K562 (cell line): ENCODE results near the gene IL25. TPM values are rescaled to one million over a fixed set of nuclear protein-coding genes. Genes with fewer than 3 reads are reported as not detected.

ENCODE experiments used
- ATAC-seq: fragments of 200-7000 bp; cut with Tn5 transposase; 3 replicates; pipeline ENCODE4 v1.9.1; 2020; ENCODE audit warnings: moderate library complexity
- BruUV-seq: library from RNA; stranded (reverse); fragments of 400-500 nt; replicated peaks from 2 replicates; lab custom pipeline; 2021; lab: Mats Ljungman, UMichigan
- CTCF ChIA-PET: fragments of 300-600 bp; formaldehyde crosslinking; extraction: SDS; loops from one replicate; lab custom pipeline; 2021; ENCODE audit warnings: low intra/inter-chr PET ratio; lab: Yijun Ruan, JAX
- POLR2A ChIA-PET: fragments of 300-600, 350-650 bp; sonication (Branson Sonifier 250); formaldehyde crosslinking; extraction: SDS; loops from one replicate; lab custom pipeline; 2021; ENCODE audit warnings: antibody characterized with exemption, inconsistent platforms; lab: Yijun Ruan, JAX
- DNase-seq, 4 experiments: peaks; one replicate each; pipeline versions ENCODE4 v3.0.0 to v3.0.0-alpha.2; 2011 to 2018; ENCODE audit warnings: low spot score in 3 of 4, mixed read lengths in 3 of 4; ENCODE audit errors: extremely low read depth in 1 of 4
- FAIRE-seq: peaks from 2 replicates; lab custom pipeline; 2011; peaks lifted over from hg19 to GRCh38; lab: Jason Lieb, UNC
- H2AFZ ChIP-seq: 2 replicates; pipeline ENCODE4 v1.6.0; 2011; ENCODE audit warnings: low read depth, low read length, control low read depth, inconsistent platforms
- H3K27ac ChIP-seq: fragments of 200-600 bp; 3 replicates; pipeline ENCODE4 v1.8.0; 2011; ENCODE audit warnings: low read depth, mild to moderate bottlenecking, control low read depth, inconsistent platforms, low read length, moderate library complexity, mixed read lengths; ENCODE audit errors: extremely low read depth
- H3K27me3 ChIP-seq, 2 experiments: fragments of 300-600 bp in 1 of 2; 2 replicates in 1 of 2; 3 replicates in 1 of 2; pipeline versions ENCODE4 v1.6.0 to v1.8.0; 2011; ENCODE audit warnings: inconsistent platforms in 2 of 2, low read length in 2 of 2, mild to moderate bottlenecking in 1 of 2, mixed read lengths in 1 of 2, moderate library complexity in 1 of 2; ENCODE audit not compliant: control insufficient read depth in 2 of 2, insufficient read depth in 2 of 2
- H3K36me3 ChIP-seq: fragments of 300-600 bp; 3 replicates; pipeline ENCODE4 v1.8.0; 2011; ENCODE audit warnings: mild to moderate bottlenecking, low read length, inconsistent platforms; ENCODE audit not compliant: control insufficient read depth, insufficient read depth
- H3K4me1 ChIP-seq, 2 experiments: fragments of 200-600 bp in 1 of 2; replicated peaks in 1 of 2; 2 replicates in 1 of 2; 3 replicates in 1 of 2; pipeline versions ENCODE4 v1.5.1 to v1.8.0; 2011; ENCODE audit warnings: inconsistent platforms in 2 of 2, low read length in 2 of 2, mild to moderate bottlenecking in 1 of 2, mixed read lengths in 1 of 2, moderate library complexity in 1 of 2; ENCODE audit not compliant: control insufficient read depth in 2 of 2, insufficient read depth in 2 of 2
- H3K4me2 ChIP-seq: 2 replicates; pipeline ENCODE4 v1.6.1; 2011; ENCODE audit warnings: low read length, control low read depth, inconsistent platforms, mixed read lengths; ENCODE audit not compliant: insufficient read depth
- H3K4me3 ChIP-seq: fragments of 200-600 bp; sonication (generic), shearing (Covaris generic); 2 replicates; pipeline ENCODE4 v1.5.1; 2016; ENCODE audit warnings: control low read depth, inconsistent platforms
- H3K79me2 ChIP-seq: fragments of 200-600 bp; 3 replicates; pipeline ENCODE4 v1.8.0; 2011; ENCODE audit warnings: low read length, inconsistent platforms; ENCODE audit not compliant: control insufficient read depth, insufficient read depth
- H3K9ac ChIP-seq, 2 experiments: 2 replicates each; pipeline versions ENCODE4 v1.6.0 to v1.6.1; 2011; ENCODE audit warnings: low read depth in 2 of 2, low read length in 2 of 2, control low read depth in 1 of 2, inconsistent platforms in 1 of 2, mild to moderate bottlenecking in 1 of 2, mixed read lengths in 1 of 2; ENCODE audit not compliant: insufficient read depth in 1 of 2
- H3K9me1 ChIP-seq: one replicate; pipeline ENCODE4 v1.6.0; 2011; ENCODE audit warnings: inconsistent platforms, mild to moderate bottlenecking, low read length, moderate library complexity; ENCODE audit not compliant: control insufficient read depth, insufficient read depth
- H3K9me3 ChIP-seq: replicated peaks from 2 replicates; pipeline ENCODE4 v1.5.1; 2011; ENCODE audit warnings: low read depth, low read length, inconsistent platforms; ENCODE audit not compliant: control insufficient read depth, insufficient read depth
- H4K20me1 ChIP-seq: replicated peaks from 2 replicates; pipeline ENCODE4 v1.6.1; 2011; ENCODE audit warnings: low read length, inconsistent platforms, mixed read lengths; ENCODE audit not compliant: control insufficient read depth, insufficient read depth
- HDAC1 ChIP-seq, 2 experiments: fragments of 450-650 bp; IDR thresholded peaks; 2 replicates each; pipeline ENCODE4 v1.6.1; 2016 to 2017; ENCODE audit warnings: inconsistent platforms in 1 of 2, mild to moderate bottlenecking in 1 of 2, moderate library complexity in 1 of 2
- NFE2 ChIP-seq: IDR thresholded peaks from 2 replicates; pipeline ENCODE4 v1.6.1; 2014; ENCODE audit warnings: antibody characterized with exemption, low read depth
- SIRT6 ChIP-seq: IDR thresholded peaks from one replicate; pipeline ENCODE4 v1.6.1; 2012; ENCODE audit warnings: low read depth, mild to moderate bottlenecking, control low read depth, inconsistent platforms, low read length, moderate library complexity
- ZFX ChIP-seq: sonication (generic); formaldehyde crosslinking; IDR thresholded peaks from 2 replicates; pipeline ENCODE4 v1.8.0; 2022; ENCODE audit warnings: mild to moderate bottlenecking, missing genetic modification reagents, moderate library complexity
- WGBS: fragments of 100-300 bp; shearing (Covaris generic); methylation state at CpG from one replicate; pipeline ENCODE4 v1.1.6; 2016; ENCODE audit warnings: low coverage, mixed read lengths; ENCODE audit not compliant: insufficient coverage; ENCODE audit errors: missing lambda C conversion rate; 5-methylcytosine and 5-hydroxymethylcytosine counted together
- in situ Hi-C: fragments of 300-500 bp; cut with MboI; formaldehyde crosslinking; loops from 4 replicates; pipeline ENCODE4 v1.15.0; 2018; ENCODE audit warnings: inconsistent platforms, mixed read lengths
- intact Hi-C: fragments of 100-400 bp; cut with micrococcal nuclease; formaldehyde crosslinking; loops from 2 replicates; pipeline ENCODE4 v1.14.2; 2022
- polyA plus RNA-seq, 8 experiments: library from polyadenylated mRNA; depleted of rRNA in 4 of 8; stranded (reverse) in 5 of 8; unstranded in 3 of 8; fragments of >200 nt; fragmentation: Nextera tagmentation in 2 of 8; fragmentation: Illumina TruSeq in 1 of 8; extraction: Ambion mirVana in 2 of 8; extraction: Trizol in 1 of 8; gene quantifications; 2 replicates each; pipeline versions ENCODE4 v1.2.1 to v1.2.3, GENCODE V29; 2011 to 2014; ENCODE audit warnings: inconsistent platforms in 1 of 8, missing spikeins in 1 of 8
- total RNA-seq, 7 experiments: library from RNA; depleted of rRNA in 6 of 7; stranded (reverse); fragments of >200 nt in 6 of 7; fragmentation: Illumina TruSeq in 2 of 7; extraction: Trizol in 2 of 7; gene quantifications; 2 replicates each; pipeline versions ENCODE4 v1.2.1 to v1.2.3, GENCODE V29; 2011 to 2021; ENCODE audit warnings: low replicate concordance in 1 of 7
- TF ChIP-seq, protein P1 (sequence below): fragments of 250-450 bp; sonication (Bioruptor Pico); IDR thresholded peaks from 2 replicates; pipeline ENCODE4 v1.4.0; 2020; ENCODE audit warnings: borderline replicate concordance
- TF ChIP-seq, protein P2 (sequence below): sonication (generic); formaldehyde crosslinking; IDR thresholded peaks from 2 replicates; pipeline ENCODE4 v1.8.1; 2023; ENCODE audit warnings: mild to moderate bottlenecking, missing genetic modification reagents
- TF ChIP-seq, protein P3 (sequence below), 3 experiments: IDR thresholded peaks in 2 of 3; conservative IDR thresholded peaks in 1 of 3; 2 replicates each; pipeline ENCODE4 v1.5.1; 2011 to 2012; ENCODE audit warnings: low read length in 3 of 3, mild to moderate bottlenecking in 3 of 3, control low read depth in 2 of 3, improper control_type of control experiment in 1 of 3, inconsistent platforms in 1 of 3, low read depth in 1 of 3, mixed read lengths in 1 of 3, moderate library complexity in 1 of 3; ENCODE audit not compliant: insufficient read depth in 2 of 3
- TF ChIP-seq, protein P4 (sequence below): fragments of 450-650 bp; formaldehyde crosslinking; IDR thresholded peaks from 2 replicates; pipeline ENCODE4 v1.4.0; 2022; ENCODE audit warnings: mild to moderate bottlenecking, moderate library complexity

Gene IL25
- total and polyA plus RNA-seq, 9 of the 15 experiments (the other 6 are each of a cell fraction or from before 2014, with no cell fraction given), result not detected

DNA sequence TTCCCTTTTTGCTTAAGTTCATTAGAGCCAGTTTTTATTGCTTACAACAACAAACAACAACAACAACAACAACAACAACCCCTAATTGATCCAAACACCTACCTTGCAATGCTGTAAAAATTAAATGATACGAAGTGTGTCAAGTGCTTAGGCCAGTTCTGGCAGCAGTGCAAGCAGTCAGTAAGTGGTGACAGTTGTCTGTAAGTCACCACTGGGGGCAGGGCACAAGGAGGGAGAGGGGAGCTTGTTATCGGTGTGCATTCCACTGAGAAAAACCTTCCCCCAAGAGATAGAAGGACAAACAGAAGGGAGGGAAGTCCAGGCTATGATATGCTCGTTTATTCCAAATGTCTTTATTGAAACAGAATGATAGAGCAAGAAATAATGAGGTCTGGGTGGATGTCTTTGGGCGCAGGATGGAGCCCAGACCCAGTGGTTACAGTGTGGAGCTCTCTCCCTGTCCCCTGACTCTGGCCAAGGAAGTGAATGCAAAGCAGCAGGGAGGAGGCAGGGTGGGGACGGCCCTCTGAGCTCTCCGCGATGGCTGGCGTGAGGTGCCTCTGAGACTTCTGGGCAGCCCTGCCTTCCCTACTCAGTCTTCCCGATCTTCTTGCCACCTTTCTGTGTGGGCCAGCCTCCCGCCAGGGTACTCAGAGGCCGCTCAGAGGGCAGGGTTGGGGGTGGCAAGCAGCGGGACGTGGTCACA is 26.5 kb upstream of the IL25 start (continued):
- TF ChIP-seq SIRT6 (no peak), HDAC1 (IDR thresholded peaks at IDR 0.05) (0 out of 4 replicates have a peak, but pooled peaks of 1 of the 2 experiments have one; percentile 17), NFE2 (no peak)
- TF ChIP-seq, protein P1, sequence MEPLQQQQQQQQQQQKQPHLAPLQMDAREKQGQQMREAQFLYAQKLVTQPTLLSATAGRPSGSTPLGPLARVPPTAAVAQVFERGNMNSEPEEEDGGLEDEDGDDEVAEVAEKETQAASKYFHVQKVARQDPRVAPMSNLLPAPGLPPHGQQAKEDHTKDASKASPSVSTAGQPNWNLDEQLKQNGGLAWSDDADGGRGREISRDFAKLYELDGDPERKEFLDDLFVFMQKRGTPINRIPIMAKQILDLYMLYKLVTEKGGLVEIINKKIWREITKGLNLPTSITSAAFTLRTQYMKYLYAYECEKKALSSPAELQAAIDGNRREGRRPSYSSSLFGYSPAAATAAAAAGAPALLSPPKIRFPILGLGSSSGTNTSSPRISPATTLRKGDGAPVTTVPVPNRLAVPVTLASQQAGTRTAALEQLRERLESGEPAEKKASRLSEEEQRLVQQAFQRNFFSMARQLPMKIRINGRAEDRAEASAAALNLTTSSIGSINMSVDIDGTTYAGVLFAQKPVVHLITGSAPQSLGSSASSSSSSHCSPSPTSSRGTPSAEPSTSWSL, result no peak

DNA sequence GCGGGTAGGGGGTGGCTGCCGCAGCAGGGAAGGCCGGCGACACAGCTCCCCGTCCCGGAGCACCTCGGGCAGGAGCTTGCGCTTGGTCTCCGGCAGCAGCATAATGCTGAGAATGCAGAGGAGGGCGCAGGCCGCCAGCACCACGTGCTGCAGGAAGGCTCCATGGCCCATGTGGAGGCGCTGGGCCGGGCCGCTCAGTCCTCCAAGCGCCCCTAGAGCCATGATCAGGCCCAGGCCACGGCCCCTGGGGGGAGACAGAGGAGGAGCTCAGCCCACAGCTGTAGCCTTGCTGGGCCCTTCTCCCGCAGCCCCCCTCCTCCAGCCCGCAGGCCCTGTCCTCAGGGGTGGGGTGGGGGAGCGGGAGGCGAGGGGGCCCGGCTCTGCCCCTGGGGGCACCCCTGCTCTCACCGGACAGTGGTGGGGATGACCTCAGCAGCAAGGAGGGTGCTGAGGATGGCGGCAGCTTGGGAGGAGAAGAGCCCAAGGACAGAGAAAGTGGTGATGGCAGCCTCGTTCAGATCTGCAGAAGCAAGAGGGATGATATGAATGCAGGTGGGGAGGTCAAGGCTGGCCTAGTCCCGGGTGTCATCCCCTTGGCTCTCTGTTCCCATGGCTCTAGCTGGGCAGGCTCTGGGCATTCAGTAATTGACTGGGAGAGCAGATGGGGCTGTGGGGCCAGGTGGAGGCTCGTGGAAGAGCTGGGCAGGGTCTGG is 25.8 kb upstream of the IL25 start:
- DNase-seq (no peak), ATAC-seq (peak; percentile 22)
- H3K9ac ChIP-seq, result peak overlapping the region in 1 of 2 experiments; percentile 74; a peak in 2 of 4 replicates
- no peak overlapping the region for H3K4me3 ChIP-seq
- POLR2A ChIA-PET, result interaction anchor here (0.6 to 1.6 kb wide), 4 partner anchors 20 to 70 kb away, joined by 3 to 11 read pairs (median 5); partner anchors contain the start of gene PABPN1
- peaks cover 3 to 11% of the 10 kb centered on the region in 2 experiments; a peak in 2 of 5 replicates for H3K27me3 ChIP-seq
- BruUV-seq, result no TSS peak
- H3K9me3 ChIP-seq, result no peaks in the 10 kb centered on the region
- peak overlapping the region; percentile 85 for H2AFZ ChIP-seq
- CTCF ChIA-PET, result no interaction called here
- H3K79me2 ChIP-seq, result no peaks in the 10 kb centered on the region
- TF ChIP-seq, protein P2, sequence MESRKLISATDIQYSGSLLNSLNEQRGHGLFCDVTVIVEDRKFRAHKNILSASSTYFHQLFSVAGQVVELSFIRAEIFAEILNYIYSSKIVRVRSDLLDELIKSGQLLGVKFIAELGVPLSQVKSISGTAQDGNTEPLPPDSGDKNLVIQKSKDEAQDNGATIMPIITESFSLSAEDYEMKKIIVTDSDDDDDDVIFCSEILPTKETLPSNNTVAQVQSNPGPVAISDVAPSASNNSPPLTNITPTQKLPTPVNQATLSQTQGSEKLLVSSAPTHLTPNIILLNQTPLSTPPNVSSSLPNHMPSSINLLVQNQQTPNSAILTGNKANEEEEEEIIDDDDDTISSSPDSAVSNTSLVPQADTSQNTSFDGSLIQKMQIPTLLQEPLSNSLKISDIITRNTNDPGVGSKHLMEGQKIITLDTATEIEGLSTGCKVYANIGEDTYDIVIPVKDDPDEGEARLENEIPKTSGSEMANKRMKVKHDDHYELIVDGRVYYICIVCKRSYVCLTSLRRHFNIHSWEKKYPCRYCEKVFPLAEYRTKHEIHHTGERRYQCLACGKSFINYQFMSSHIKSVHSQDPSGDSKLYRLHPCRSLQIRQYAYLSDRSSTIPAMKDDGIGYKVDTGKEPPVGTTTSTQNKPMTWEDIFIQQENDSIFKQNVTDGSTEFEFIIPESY (CRISPR knock-in tag), result peak; percentile 91
- TF ChIP-seq, protein P3, sequence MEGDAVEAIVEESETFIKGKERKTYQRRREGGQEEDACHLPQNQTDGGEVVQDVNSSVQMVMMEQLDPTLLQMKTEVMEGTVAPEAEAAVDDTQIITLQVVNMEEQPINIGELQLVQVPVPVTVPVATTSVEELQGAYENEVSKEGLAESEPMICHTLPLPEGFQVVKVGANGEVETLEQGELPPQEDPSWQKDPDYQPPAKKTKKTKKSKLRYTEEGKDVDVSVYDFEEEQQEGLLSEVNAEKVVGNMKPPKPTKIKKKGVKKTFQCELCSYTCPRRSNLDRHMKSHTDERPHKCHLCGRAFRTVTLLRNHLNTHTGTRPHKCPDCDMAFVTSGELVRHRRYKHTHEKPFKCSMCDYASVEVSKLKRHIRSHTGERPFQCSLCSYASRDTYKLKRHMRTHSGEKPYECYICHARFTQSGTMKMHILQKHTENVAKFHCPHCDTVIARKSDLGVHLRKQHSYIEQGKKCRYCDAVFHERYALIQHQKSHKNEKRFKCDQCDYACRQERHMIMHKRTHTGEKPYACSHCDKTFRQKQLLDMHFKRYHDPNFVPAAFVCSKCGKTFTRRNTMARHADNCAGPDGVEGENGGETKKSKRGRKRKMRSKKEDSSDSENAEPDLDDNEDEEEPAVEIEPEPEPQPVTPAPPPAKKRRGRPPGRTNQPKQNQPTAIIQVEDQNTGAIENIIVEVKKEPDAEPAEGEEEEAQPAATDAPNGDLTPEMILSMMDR (IDR thresholded peaks at IDR 0.05 in 2 of 3, conservative IDR thresholded peaks at IDR 0.05 in 1 of 3; ENCODE audit: insufficient read depth in 2 of 3, low read depth in 1 of 3, low read length in 3 of 3), result 0 out of 6 replicates have a peak, but pooled peaks of 1 of the 3 experiments have one; percentile 9
- TF ChIP-seq ZFX, result no peak
- TF ChIP-seq, protein P4, sequence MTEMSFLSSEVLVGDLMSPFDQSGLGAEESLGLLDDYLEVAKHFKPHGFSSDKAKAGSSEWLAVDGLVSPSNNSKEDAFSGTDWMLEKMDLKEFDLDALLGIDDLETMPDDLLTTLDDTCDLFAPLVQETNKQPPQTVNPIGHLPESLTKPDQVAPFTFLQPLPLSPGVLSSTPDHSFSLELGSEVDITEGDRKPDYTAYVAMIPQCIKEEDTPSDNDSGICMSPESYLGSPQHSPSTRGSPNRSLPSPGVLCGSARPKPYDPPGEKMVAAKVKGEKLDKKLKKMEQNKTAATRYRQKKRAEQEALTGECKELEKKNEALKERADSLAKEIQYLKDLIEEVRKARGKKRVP (CRISPR knock-in tag), result no peak
- TF ChIP-seq, all 486 proteins: peak for 2
- Histone ChIP-seq H4K20me1 (no peaks in the 10 kb centered on the region), H3K27ac (no peak overlapping the region), H3K9me1 (no peaks in the 10 kb centered on the region), H3K4me1 (peaks cover 11 to 20% of the 10 kb centered on the region in 2 experiments; a peak in 4 of 5 replicates), H3K4me2 (no peak overlapping the region), H3K36me3 (no peaks in the 10 kb centered on the region)
- intact Hi-C loops, result no loop called here
- in situ Hi-C loops, result no loop called here
- no peak for FAIRE-seq
- 54% methylated on average over 4 of the region's 27 CpGs for whole genome bisulfite sequencing
